Fibroblast of gingiva (primary cell): Measurements from ENCODE around the gene PZP.
"Not testable (repeated sequence)": the region's sequence is repeated elsewhere in the genome, so short reads cannot be mapped to it uniquely, and the experiment has no call there.

Experiments
- DNase-seq: peaks from one replicate; pipeline ENCODE4 v3.0.0-alpha.2; 2011; ENCODE audit warnings: low read depth

Gene PZP

DNA sequence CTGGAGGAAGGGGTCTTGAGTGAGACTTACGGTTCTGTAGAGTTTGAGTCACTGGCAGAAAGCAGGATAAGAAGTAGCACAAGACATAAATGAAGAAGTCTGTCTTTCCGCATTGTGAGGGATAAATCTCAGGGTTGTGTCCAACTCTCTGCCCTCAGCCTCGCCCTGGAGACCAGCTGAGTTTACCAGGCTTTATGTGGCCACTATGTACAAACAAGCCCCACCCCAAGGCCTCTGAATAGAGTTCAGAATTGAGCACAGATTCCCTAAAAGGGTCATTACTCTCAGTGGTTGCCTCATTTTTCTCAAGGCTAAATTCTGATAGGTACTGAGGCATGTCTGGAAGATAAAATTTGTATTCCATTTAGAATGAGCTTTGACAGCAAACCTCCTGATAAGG, at the start of gene PZP:
PZP (minus strand) TSS at position 167 of the 400 bp plus-strand sequence; CDS start at position 113, 54 bp downstream.
- no peak for DNase-seq

DNA sequence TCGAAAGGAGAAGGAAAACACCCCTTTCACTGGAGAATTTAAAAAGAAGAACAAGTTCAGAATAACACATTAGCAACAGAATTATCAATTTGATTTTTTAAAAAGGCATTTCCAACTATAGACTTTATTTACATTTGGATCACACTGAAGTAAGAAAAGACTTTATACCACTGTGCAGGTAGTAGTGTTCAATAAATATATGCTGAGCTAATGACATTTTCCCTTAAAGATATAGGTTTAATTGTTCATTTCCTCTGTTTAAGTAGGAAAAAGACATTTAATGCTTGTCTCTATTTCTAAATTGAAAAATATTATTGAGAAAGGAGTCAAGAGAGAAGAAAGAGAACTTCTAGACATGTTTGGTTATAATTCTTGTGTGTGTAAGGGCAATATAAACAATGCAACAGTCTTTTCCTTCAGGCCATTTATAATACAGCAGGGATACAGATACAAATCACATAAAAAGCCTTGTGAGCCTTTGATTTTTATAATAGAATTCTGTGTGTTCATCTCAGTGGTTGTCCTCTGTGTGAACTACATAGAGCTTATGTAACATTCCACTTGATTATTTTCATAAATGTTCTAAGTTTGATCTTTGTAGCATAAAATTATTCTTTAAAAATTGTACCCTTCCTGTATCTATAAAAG, 48.7 kb upstream of the PZP start:
- DNase-seq, result no peak

DNA sequence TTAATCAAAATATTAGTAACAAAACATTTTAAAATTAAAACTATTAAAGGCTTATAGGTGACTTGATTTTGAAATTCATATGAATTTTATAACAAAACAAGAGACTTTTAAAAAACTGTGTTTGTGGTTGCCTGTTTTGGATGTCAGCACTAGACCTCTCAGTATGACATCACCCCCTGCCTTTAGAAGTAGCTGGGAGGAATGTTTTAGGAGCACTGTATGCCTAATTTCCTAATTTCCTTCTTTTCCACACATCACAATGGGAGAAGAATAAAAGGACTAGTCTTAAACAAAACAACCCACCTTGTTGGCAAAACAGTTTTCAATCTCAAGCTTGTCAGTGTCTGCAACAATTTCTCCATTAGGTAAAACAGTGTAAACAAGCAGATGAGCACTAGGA, 48.1 kb upstream of the PZP start:
- no peak for DNase-seq

DNA sequence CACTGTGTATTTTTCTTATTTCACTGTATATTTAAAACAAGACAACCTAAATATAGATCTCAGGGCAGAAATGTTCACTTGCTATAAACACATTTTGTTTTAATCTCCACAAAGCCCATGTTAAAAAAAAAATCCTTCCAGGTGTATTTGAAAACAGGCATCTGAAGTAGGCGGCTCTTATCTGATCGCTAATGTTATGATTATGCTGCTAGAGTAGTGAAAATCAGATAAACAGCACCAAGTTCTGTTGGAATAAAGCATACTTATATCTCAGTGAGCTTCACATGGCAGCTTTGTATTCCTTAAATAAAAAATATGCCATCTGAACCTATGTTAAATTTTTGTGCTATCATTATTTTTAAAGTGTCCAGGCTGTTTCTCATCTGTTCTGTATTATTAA, 47.6 kb upstream of the PZP start:
- DNase-seq, result no peak

DNA sequence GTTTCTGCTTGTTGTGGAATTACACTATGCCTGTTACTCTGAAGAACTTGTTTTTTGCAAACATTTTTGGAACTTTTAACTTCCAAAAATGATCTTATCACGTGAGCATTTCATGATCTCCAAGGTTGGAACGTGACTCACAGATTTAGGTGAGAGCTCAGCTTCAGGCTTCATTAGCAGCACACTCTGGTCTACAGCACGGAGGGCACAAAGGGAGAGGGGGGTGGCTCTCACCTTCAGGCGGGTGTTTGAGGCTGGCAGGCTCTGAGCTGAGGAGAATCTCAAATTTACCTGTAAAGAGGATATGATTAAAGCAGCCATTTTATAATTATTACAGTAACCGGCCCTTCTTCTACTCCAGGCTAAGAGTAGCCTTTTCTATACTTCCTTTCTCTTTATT, 45.3 kb upstream of the PZP start:
- no peak for DNase-seq

DNA sequence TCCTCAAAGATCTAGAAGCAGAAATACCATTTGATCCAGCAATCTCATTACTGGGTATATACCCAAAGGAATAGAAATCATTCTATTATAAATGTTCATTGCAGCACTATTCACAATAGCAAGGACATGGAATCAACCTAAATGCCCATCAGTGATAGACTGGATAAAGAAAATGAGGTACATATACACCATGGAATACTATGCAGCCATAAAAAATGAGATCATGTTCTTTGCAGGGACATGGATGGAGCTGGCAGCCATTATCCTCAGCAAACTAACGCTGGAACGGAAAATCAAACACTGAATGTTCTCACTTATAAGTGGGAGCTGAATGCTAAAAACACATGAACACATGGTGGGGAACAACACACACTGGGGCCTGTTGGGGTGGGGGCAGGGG, 44.6 kb upstream of the PZP start:
- not testable (repeated sequence) for DNase-seq

DNA sequence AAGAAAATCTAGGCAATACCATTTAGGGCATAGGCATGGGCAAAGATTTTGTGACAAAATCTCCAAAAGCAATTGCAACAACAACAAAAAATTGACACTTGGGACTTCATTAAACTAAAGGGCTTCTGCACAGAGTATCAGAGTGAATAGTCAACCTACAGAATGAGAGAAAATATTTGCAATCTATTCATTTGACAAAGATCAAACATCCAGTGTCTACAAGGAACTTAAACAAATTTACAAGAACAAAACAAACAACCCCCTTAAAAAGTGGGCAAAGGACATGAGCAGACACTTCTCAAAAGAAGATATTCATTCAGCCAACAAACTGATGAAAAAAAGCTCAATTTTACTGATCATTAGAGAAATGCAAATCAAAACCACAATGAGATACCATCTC, 44.1 kb upstream of the PZP start:
- DNase-seq, result no peak

DNA sequence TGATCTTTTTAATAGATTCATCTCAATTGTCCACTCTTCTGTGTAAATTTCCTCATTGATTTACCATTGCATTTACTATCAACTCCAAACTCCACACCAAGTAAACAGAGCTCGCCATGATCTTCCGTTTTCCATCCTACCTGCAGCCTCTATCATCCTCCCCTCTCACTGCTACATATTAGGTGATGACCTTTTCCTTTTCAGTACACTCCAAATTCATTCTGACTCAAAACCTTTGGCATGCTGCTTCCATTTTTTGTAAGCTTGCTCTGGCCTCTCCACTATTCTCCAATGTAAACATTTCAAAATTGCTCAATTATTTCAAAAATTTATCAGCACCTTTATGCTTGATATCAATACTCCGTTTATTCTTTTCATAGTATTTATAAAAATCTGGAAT, 40.2 kb upstream of the PZP start:
- DNase-seq, result no peak

DNA sequence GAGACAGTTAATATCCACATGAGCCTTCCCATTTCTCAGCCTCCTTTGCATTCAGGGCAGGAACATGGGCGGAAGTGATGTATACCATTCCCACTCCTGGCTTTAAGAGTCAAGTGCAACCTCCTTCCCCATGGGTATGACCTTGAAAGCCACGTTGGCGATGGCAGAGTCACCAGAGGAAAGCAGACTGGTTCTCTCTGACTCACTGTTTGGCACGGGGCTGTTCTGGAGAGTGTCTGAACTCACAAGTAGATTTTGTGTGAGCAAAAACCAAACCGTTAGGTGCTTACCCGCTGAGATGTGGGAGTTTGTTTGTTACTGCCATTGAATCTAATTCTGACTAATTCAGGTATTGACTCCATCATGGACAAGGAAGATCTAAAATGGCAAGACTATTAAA, 36.7 kb upstream of the PZP start:
- DNase-seq, result no peak

DNA sequence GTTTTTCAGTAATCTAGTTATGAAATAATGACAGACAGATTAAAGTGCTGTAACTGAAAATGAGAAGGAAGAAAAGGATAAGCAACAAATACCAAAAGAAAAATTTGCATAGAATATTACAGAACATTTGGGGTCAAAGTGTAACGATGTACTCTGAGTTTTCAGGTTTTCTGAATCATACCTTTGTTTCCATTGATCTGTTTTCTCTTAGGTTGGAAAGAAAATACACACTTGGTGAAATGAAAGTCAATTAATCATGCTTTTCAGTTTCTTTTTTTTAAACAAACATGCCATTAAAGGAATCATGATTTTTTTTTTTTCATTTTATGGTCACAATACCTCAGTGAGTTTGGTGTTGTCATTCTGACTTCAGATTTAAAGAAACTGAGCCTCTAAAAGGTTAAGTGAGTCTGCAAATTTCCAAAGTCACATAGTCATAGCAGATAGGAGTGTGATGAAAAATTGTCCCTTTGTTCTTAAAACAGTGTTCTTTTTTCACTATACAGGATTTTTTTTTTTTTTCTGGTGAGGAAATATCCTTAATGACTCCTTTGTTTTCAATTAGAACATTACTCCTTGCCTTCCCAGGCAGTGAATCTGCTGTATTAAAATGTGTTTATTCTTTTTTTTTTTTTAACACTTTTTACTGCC, 35.9 kb upstream of the PZP start:
- DNase-seq, result no peak

DNA sequence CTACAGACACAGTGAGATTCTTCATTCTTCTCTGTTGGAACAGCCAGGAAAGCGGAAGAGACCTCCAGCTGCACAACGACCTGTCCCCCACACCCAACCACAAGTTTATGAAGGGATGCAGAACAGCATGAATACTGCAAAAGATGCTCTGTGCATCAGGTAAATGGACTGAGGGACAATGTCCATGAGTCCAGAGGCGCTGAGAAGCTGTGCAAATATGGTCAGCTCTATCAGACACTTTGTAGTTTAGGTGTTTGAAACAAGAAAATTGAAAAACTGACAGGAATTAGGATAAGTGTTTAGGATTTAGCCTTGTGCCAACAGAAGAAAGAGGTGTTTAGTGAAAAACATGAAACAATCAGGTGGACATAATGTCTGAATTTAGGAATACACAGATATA, 33.1 kb upstream of the PZP start:
- DNase-seq, result no peak

DNA sequence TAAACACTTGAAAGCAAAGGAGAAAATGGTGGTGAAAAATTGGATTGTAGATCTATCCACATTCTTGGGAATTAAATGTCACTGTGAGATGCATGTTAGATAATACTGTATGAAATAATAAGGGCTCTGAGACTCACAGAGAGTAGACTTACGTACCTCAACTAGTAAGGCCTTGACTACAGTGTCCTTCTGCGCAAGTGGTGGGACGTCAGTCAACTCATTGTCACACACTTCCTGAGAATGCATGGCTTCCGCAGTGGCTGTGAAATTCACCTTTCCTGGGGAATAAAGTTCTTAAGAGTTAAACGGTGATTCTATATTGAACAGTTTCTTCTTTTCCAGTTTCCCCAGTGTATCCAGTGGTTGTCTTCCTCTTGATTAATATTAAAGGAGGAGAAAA, 32.6 kb upstream of the PZP start:
- DNase-seq, result no peak

DNA sequence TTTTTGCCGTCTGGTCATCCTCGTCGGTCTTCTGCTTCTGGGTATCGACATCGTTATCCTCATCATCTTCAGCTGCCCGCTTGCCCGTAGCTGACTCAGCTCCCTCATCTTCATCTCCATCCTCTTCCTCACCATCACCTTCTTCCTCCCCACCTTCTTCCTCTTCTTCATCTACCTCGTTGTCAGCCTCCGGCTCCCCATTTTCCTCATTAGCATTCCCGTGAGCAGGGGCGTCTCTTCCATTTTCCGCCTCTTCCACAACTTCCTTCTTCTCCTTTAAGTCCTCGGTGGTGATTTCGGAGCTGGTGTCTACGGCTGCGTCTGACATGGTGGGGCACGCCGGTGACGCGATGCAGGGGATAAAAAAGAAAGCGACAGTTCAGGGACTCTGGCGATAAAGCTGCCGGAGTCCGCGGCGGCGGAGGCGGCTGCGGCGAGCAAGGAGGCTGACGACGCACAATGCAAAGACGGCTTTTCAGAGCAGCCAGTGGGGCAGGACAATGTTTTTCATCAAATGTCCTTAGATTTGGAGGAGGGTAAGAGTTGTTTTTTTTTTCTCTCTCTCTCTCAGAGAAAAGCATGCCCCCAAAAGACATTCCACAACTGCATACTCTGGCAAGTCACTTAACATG, 31.9 kb upstream of the PZP start:
- not testable (repeated sequence) for DNase-seq

DNA sequence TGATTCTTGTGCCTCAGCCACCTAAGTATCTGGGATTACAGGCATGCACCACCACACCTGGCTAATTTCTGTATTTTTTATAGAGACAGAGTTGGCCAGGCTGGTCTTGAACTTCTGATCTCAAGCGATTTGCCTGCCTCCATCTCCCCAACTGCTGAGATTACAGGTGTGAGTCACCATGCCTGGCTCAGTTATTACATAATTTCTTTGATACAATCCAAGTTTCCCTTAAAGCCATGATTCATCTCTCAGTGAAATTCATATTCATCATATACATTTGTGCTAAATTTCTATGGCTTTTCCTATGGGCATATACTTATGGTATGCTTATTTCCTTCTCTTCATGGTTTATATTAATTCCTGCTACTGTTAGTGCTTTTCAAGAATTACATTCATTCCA, 29.1 kb upstream of the PZP start:
- no peak for DNase-seq

DNA sequence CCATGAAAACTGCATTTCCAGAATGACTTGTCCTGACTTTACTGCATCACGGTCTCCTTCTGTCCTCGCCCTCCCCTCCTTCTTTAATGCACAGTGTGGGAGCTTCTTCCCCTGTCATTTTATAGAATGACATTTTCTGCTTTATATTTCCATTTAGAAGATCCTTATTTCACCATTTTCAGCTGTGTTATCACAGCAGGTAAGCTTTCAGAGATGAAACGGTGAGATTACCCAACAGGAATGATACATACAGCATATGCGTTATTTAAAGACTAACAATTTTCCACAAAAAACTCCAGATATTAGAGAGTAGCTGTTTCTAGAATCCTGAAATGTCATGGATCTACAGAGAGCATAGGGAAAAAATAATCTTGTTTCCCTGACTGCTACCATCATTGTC, 27.3 kb upstream of the PZP start:
- DNase-seq, result no peak

DNA sequence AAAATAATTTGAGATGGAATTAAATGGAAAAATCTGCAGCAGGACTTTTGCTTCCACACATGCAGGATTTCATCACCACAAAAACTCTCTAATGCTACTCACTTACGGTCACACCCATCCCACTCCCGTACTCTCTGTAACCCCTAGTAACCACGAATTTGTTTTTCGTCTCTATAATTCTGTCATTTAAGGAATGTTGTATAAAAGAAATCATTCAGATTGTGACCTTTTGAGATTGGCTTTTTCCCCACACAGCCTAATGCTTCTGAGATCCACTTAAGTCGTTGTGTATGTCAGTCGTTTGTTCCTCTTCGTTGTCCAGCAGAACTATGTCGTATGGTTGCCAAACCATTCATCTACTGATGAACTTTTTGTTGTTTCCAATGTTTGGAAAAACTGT, 19.8 kb upstream of the PZP start:
- no peak for DNase-seq

DNA sequence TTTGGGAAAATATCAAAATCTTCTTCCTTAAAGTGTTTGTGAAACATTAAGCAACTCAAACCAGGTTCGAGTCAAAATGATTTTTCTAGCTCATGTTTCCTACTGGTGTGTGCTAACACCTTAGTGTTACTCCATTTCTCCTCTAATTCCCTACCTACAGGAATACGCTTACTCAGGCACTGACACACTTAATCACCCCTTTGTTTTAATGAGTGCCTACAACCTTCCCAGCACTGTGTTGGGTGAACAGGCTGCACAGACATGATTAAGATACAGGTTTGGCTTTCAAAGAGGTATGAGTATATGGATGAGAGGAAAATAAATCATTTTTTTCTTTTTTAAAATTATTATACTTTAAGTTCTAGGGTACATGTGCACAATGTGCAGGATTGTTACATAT, 15.6 kb upstream of the PZP start:
- DNase-seq, result no peak

DNA sequence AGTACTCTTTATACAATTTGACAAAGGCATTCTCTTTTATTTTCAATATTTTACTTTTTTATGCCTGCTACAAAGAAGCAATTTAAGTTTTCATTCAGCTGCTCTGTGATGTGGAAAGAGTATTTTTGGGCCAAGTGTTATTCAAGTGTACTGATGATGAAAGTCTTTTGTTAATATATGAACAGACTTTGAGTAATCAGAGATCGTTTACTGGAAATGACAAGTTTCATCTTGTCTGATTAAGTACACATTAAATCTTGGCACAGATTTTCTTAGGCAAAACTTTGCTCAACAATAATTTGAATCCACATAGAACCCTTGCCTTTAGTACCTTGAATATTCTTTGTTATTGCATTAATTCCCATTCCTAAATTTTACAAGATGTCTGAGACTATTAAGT, 13.3 kb upstream of the PZP start:
- DNase-seq, result peak; percentile 66

DNA sequence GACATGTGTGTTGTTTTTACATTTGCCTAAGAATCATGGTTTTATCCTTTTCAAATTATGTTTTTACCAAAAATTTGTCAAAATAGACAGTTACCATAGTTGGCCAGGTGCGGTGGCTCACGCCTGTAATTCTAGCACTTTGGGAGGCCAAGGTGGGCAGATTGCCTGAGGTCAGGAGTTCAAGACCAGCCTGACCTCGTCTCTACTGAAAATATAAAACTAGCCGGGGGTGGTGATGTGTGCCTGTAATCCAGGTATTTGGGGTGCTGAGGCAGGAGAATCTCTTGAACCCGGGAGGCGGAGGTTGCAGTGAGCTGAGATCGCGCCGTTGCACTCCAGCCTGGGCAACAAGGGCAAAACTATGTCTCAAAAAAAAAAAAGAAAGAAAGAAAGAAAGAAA, 12.8 kb upstream of the PZP start:
- not testable (repeated sequence) for DNase-seq

DNA sequence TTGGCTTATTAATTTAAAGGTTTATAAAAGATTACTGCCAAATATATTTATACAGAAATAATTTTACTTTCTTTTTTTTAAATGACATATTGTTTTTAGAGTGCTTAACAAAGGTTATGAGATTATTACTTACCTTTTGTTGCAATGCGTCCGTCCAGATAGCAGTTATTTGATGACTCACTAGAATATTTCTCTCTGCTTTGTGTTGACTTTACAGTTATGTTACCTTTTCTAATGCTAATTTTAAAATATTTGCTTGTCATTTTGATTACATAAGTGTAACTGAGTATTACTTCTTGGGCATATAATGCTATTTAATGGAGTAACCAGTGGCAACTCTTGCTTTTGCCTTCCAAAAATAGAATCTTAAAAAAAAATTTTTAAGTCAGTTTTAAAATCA, 6.3 kb upstream of the PZP start:
- DNase-seq, result no peak

DNA sequence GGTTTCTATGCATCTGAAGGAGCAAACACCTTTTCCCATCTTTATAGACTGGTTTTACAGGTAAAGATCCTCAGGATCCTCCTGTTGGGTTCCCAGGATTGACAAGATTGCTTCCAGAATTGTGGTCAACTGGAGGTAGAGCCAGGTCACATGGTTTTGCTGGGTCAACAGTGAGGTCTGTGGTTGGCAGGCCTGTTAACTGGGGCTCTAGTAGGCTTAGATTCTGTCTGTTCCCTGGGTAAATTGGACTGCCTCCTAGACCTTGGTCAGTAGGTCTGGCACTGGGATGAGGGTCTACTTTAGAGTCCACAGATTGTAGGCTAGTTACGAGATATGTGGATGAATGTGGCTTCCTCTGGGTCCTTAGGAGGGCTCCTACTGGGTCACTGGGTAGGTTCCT, 3.5 kb upstream of the PZP start:
- DNase-seq, result no peak

DNA sequence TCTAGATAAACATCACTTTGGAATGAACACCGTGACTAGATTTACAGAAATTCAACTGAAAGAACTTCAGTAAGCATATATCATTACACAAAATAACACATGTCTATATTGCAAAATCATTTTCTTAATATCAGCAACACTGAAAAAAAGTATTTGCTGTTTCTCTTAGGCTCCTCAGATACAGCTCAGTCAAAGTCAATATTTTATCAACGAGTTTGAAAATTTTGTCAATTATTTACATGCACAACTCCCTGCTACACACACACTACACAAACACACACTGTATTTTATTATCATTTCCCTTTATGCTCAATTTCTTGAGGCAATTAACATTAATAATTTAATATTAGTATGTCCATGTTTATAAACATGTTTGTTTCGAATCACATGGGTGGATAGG, 3.8 kb downstream of the PZP start:
- DNase-seq, result no peak

DNA sequence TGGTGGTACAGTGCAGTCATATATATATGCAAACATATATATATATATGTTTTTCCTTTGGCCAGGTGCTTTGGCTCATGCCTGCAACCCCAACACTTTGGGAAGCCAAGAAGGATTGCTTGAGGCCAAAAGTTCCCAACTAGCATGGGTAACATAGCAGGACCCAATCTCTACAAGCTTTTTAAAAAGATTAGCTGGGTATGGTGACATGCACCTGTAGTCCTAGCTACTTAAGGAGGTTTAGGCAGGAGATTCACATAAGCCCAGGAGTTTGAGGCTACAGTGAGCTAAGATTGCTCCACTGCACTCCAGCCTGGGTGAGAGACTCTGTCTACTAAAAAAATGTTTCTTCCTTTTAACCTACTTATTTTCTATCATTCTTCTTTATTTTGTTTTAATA, 10.2 kb downstream of the PZP start:
- no peak for DNase-seq

DNA sequence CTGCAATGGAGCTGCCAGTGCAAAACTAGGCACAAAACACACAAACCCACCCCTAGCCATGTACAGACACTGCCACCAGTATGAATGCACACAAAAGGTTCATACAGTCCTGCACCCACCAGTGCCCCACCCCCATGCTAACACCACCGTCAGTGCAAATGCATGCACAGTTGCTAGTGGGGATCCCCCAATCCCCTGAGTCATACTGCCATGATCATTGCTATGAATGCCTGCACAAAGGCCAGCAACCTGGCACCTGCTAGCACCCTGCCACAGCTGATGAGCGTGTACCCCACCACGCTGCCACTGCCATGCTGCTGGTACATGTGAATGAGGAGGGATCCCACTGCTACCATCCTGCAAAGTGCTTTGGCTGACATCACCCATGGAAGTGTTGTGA, 23.9 kb downstream of the PZP start:
- DNase-seq, result no peak
